Effector memory CD4-positive, alpha-beta T cell (primary cell): ENCODE data around the gene FOXO3.

ENCODE experiments used
- DNase-seq, 3 donors: peaks; one replicate each; pipeline ENCODE4 v3.0.0-alpha.2; 2020
- H3K27ac ChIP-seq: 2 replicates; pipeline ENCODE4 v1.7.0; 2013; ENCODE audit warnings: mild to moderate bottlenecking, low read length, moderate library complexity; ENCODE audit not compliant: insufficient read depth, poor library complexity, severe bottlenecking
- H3K27me3 ChIP-seq: replicated peaks from 2 replicates; pipeline ENCODE4 v1.7.0; 2013; ENCODE audit warnings: mild to moderate bottlenecking, low read length; ENCODE audit not compliant: insufficient read depth, control insufficient read depth, poor library complexity, severe bottlenecking
- H3K36me3 ChIP-seq: 2 replicates; pipeline ENCODE4 v1.7.0; 2013; ENCODE audit warnings: mild to moderate bottlenecking, low read length, moderate library complexity; ENCODE audit not compliant: control insufficient read depth, insufficient read depth
- H3K4me1 ChIP-seq: 2 replicates; pipeline ENCODE4 v1.7.0; 2013; ENCODE audit warnings: low read length, mild to moderate bottlenecking; ENCODE audit not compliant: control insufficient read depth, insufficient read depth, poor library complexity, severe bottlenecking
- H3K4me3 ChIP-seq: 2 replicates; pipeline ENCODE4 v1.7.0; 2013; ENCODE audit warnings: low read length, low read depth, mild to moderate bottlenecking; ENCODE audit not compliant: insufficient read depth, poor library complexity, severe bottlenecking
- H3K9me3 ChIP-seq: 2 replicates; pipeline ENCODE4 v1.7.0; 2013; ENCODE audit warnings: mild to moderate bottlenecking, low read length, moderate library complexity; ENCODE audit not compliant: control insufficient read depth

The FOXO3 gene

GRCh38 chr6:108690326-108691049, 129.8 kb downstream of the FOXO3 start:
- H3K4me1 ChIP-seq = no peaks in the 10 kb centered on the region
- H3K27ac ChIP-seq = no peak overlapping the region
- DNase-seq = no peak

GRCh38 chr6:108693430-108694154, 132.9 kb downstream of the FOXO3 start:
- no peak overlapping the region for H3K27ac ChIP-seq
- H3K9me3 ChIP-seq = no peaks in the 10 kb centered on the region
- H3K27me3 ChIP-seq = no peaks in the 10 kb centered on the region
- H3K36me3 ChIP-seq = peaks cover 4% of the 10 kb centered on the region
- no peaks in the 10 kb centered on the region for H3K4me1 ChIP-seq
- DNase-seq = no peak
- no peak overlapping the region for H3K4me3 ChIP-seq

More at GRCh38 chr6:108690326-108691049, 129.8 kb downstream of the FOXO3 start:
- no peak overlapping the region for H3K4me3 ChIP-seq
- peaks cover 4% of the 10 kb centered on the region for H3K36me3 ChIP-seq
- no peaks in the 10 kb centered on the region for H3K9me3 ChIP-seq
- no peaks in the 10 kb centered on the region for H3K27me3 ChIP-seq

- no peak for DNase-seq
- Histone ChIP-seq H3K27me3 (no peaks in the 10 kb centered on the region), H3K4me1 (no peaks in the 10 kb centered on the region), H3K9me3 (no peaks in the 10 kb centered on the region), H3K27ac (no peak overlapping the region), H3K4me3 (no peak overlapping the region), H3K36me3 (no peaks in the 10 kb centered on the region)
Observed at GRCh38 chr6:108694816-108695215, 134.1 kb downstream of the FOXO3 start.

GRCh38 chr6:108697561-108698161, 136.9 kb downstream of the FOXO3 start:
- Histone ChIP-seq H3K4me3 (no peak overlapping the region), H3K27ac (no peak overlapping the region), H3K36me3 (no peaks in the 10 kb centered on the region), H3K9me3 (peaks cover 14% of the 10 kb centered on the region), H3K4me1 (no peaks in the 10 kb centered on the region), H3K27me3 (no peaks in the 10 kb centered on the region)
- DNase-seq = no peak

- DNase-seq = no peak
- Histone ChIP-seq H3K4me1 (no peaks in the 10 kb centered on the region), H3K27me3 (no peaks in the 10 kb centered on the region), H3K36me3 (no peaks in the 10 kb centered on the region), H3K9me3 (peaks cover 15% of the 10 kb centered on the region), H3K4me3 (no peak overlapping the region), H3K27ac (no peak overlapping the region)
Observed at GRCh38 chr6:108698593-108699289, 138.0 kb downstream of the FOXO3 start.

- Histone ChIP-seq H3K27ac (no peak overlapping the region), H3K4me1 (no peaks in the 10 kb centered on the region), H3K9me3 (peaks cover 15% of the 10 kb centered on the region), H3K36me3 (no peaks in the 10 kb centered on the region), H3K27me3 (no peaks in the 10 kb centered on the region), H3K4me3 (no peak overlapping the region)
- no peak for DNase-seq
Observed at GRCh38 chr6:108699290-108700041, 138.7 kb downstream of the FOXO3 start.

- Histone ChIP-seq H3K27ac (no peak overlapping the region), H3K4me3 (no peak overlapping the region), H3K36me3 (no peaks in the 10 kb centered on the region), H3K9me3 (peaks cover 15% of the 10 kb centered on the region), H3K4me1 (no peaks in the 10 kb centered on the region), H3K27me3 (no peaks in the 10 kb centered on the region)
- no peak for DNase-seq
Observed at GRCh38 chr6:108702106-108702851, 141.6 kb downstream of the FOXO3 start.

GRCh38 chr6:108706649-108707048, 145.9 kb downstream of the FOXO3 start:
- Histone ChIP-seq H3K9me3 (peaks cover 11% of the 10 kb centered on the region), H3K4me1 (no peaks in the 10 kb centered on the region), H3K36me3 (no peaks in the 10 kb centered on the region), H3K4me3 (no peak overlapping the region), H3K27me3 (no peaks in the 10 kb centered on the region), H3K27ac (no peak overlapping the region)
- DNase-seq = no peak
